ENCODE data around the gene CAMK4. TPM values are rescaled to one million over a fixed set of nuclear protein-coding genes. Genes with fewer than 3 reads are reported as not detected.
"Not testable (repeated sequence)": the region's sequence is repeated elsewhere in the genome, so short reads cannot be mapped to it uniquely, and the experiment has no call there.

Gene CAMK4
- total RNA-seq, 1 donor from 2014 or later: 130 TPM

DNA sequence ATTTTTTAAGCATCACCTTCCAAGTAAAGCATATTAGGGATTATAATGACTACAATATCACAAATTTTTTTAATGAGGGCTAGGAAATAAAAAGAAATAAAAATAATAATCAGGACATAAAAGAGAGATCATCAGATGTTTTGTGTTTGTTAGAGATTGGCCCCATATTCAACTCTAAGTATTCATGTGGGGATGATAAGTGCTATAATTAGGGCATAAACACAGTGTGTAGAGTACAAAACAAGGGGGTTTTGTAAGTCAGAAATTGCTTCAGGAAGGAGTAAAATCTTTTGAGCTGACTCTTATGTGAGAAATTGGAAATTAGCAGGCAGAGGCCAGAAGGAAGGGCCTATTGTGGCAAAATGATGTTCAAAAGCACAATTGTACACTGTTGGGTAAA is 160.9 kb downstream of the CAMK4 start:
- no peak for DNase-seq

DNA sequence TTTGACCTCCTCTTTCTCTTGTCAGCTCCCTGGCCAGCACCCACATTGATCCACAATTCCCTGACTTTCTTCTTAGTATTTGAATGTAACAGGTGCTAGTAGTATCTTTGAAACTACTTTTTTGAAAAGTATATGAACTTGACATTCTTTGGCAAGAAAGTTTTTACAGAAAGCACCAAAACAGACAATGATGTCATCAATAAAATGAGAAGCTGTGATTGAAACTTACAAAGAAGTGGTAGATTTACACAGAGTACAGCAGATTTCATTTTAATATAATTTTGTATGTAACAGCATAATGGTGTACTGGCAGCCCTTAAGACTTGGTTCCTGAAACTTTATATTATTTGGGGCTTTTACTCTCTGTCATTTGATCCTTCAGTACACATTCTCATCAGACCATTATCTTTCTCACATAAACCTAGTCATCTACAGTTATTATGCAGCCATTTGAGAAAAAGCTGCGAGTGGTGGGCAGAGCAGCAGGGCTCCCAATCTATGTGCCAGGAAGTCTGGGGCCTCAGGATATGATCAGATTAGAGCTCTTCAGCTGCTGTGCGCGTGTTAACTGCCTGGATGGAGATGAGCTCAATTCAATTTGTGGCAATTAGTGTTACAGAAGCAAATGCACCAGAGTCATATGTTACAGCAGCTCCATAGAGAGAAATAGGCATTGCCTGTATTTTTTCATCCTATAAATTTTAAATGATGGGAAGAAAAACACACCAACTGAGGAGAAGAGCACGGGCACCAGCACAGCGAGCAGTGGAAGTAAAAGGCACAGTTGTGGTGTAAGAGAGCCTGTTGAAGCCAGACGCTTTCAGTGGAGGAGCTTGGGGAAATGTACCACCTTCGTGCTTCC is 162.0 kb downstream of the CAMK4 start:
- DNase-seq: no peak

DNA sequence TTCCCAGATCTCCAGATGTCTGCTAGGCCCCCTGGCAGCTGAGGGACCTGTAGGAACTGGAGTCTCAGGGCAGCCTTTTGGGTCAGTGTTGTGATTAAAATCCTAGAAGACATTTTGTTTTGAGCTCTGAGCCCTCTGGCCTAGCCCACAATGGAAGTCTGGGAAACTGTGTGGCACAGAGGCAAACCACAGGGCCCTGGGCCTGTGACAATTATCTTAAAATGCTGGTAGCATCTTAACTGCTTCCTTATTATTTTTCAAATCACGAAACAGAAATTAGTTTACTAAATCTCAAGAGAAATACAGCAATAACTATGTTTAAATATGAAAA is 162.6 kb downstream of the CAMK4 start:
- DNase-seq: no peak

DNA sequence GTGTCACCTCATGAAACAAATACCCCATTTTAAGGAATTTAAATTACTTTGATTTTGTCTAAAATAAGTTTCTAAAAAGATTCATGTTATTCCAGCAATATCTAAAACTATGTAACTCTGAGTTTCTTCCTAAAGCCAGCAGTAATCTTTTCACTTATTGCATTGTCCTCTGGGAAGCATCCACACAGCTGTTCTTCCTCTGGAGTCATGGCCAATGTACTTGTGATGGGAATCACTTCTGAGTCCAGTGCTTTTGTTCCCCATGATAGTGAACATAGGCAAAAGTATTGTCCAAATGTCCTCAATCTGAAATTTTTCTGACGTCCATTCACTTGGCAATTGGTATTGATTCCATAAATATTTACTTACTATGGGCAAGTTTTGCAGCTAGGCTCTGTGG is 163.2 kb downstream of the CAMK4 start:
- DNase-seq: no peak

DNA sequence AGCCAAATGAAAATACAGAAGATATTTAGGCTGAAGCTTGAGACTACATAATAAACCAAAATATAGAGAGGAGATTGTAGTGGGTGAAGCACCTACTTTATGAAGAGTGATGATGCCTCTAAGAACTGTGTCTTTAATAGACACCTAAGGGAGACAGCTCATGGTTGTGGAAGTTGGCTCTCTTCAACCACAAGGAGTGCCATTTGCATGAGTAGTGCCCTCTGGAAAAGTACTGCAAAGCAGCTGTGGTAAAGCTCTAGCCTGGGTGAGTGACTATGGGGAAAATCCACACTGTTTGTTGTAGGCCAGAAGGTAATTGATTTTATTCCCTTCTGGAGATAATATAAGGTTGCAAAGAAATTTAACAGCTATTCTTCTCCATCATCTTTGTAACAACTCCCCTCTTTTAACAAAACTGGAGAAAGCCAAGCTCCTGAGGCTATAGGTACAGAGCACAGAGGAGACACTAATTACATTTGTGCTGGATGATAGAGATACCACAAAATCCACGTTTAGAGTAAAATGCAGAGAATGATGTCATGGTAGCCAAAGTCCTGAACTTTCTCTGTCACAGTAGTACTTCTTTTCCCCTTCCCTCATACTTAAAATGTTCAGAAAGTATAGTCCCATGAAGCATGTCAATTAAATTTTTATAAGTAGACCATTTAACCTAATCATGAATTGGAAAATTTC is 165.4 kb downstream of the CAMK4 start:
- DNase-seq: no peak

DNA sequence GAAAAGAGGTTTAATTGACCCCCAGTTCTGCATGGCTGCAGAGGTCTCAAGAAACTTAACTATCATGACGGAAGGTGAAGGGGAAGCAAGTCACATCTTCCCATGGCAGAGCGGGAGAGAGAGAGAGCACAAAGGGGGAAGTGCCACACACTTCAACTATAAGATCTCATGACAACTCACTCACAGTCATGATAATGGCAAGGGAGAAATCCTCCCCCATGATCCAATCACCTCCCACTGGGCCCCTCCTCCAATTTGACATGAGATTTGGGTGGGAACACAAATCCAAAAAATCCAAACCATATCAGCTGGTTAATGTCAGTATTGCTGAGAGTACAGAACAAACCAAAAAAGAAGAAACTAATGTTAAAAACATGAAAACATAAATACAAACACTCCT is 168.0 kb downstream of the CAMK4 start:
- DNase-seq: no peak

DNA sequence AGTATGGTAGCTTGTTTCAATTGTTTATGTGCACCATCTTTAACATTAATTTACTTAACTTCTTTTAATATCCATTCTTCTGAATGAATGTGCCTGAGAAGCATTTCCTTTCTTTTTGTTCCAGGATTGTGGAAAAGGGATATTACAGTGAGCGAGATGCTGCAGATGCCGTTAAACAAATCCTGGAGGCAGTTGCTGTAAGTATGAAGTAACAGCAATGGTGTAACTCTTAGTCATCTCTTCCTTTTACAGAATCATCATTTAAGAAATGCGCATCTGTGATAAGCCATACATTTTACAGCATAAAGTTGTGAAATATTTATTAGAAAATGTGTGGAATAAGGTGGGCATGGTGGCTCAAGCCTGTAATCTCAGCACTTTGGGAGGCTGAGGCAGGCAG is 170.4 kb downstream of the CAMK4 start:
- DNase-seq: no peak

DNA sequence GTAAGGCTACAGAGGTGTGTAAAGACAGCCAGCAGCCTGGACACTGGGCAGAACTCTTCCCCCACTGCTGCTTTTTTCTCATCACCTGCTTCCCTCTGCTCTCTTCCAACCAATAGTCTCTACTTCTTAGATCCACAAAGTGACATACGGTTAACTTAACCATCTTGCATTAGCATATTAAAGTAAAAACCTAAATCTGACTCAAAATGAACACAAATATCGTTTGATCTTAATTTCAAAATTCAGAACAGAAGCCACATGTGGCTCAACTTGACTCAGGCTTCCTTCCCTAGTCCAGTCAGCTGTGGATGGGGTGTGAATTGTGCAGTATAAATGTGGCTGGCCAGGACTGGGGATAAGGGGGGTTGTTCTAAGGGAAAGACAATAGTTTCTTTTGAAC is 173.8 kb downstream of the CAMK4 start:
- no peak for DNase-seq

DNA sequence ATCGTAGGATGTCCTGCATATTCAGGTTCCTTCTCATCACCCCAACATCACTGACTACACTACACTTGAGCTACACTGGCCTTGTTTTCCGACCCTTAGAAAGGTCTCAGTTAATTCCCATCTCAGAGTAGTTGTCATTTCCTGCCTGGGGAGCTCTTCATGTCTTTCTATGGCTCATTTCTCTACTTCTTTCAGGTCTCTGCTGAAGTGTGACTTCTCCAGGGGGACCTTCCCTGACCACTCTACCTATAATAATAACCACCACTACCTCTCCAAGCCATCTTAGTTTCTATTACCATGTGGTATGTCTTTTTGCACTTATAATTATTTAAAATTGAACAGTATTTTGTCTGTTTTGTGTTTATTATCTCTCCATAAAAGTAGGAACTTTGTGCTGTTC is 174.9 kb downstream of the CAMK4 start:
- DNase-seq: no peak

DNA sequence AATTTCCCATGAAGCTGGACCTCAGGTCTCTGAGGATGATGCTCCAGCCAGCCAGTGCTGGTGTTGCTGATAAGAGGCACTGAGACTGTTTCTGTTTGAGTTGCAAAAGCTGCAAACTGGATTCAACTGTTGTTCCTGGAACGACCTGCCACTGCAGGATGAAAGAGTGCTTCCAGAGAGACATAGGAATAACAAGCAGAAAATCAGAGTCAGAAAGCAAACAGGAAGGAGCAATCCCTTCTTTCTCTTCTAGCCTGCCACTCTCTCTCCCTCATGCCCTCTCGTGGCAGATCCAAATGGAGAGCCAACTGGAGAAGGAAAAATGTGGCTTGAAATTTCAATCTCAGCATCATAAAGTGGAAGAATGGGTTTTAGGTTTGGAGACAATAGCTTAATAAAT is 177.7 kb downstream of the CAMK4 start:
- no peak for DNase-seq

DNA sequence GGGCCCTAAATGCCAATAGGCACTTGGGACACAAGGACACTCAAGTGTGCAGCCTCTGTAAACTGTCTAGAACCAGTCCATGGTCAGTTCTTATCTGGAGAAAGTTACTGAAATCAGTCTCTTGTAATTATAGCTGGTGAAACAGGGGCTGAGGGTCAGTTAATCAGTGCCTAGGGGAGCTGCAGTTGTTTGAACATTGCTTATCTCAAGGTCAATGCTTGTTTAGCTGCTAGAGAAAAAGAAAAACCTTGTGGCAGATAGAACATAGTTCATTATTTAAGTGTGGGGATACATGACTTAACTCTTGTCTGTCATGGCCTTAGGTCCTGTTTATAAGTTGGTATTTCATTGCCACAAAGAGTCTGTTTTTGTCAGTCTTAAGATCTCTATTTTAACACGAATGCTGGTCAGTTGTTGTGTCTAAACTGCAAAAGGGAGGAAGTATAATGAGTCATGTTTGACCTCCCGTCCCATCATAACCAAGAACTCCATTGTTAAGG is 180.1 kb downstream of the CAMK4 start:
- no peak for DNase-seq

DNA sequence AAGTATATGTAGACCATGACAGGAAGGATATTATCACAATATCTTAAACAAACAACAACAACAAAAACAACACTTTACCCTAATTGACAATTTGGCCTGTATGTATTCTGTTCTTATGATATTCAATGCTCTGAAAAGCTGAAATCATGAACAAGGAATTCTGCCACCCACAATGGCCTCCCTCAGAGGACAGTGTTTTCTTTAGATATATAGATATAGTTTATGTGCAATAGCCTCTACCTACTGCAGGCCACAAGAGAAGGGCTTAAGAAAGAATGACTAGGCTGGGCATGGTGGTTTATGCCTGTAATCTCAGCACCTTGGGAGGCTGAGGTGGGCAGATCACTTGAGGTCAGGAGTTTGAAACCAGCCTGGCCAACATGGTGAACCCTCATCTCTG is 183.4 kb downstream of the CAMK4 start:
- DNase-seq: no peak

DNA sequence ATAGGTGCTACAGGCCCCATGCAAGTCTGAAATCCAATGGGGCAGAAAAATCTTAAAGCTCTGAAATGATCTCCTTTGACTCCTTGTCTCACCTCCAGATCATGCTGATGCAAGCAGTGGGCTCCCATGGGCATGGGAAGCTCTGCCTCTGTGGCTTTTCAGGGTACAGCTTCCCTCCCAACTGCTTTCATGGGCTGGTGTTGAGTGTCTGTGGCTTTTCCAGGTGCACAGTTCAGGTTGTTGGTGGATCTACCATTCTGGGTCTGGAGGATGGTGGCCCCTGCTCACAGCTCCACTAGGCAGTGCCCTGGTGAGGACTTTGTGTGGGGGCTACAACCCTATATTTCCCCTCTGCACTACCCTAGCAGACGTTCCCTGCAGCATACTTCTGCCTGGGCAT is 184.6 kb downstream of the CAMK4 start:
- DNase-seq: no peak

DNA sequence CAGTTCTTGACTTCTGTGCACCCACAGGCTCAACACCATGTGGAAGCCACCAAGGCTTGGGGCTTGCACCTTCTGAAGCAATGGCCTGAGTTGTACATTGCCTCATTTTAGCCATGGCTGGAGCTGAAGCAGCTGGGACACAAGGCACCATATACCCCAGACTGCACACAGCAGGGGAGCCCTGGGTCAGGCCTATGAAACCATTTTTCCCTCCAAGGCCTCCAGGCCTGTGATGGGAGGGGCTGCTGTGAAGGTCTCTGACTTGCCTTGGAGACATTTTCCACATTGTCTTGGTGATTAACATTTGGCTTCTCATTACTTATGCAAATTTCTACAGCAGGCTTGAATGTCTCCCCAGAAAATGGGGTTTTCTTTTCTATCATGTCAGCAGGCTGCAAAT is 185.1 kb downstream of the CAMK4 start:
- DNase-seq: not testable (repeated sequence)

DNA sequence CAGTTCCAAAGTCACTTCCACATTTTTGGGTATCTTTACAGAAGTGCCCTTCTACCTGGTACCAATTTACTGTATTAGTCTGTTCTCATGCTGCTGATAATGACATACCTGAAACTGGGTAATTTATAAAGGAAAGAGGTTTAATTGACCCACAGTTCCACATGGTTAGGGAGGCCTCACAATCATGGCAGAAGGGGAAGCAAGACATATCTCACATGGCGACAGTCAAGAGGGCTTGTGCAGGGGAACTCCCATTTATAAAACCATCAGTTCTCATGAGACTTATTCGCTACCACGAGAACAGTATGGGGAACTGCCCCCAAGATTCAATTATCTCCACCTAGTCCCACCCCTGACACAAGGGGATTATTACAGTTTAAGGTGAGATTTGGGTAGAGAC is 185.9 kb downstream of the CAMK4 start:
- not testable (repeated sequence) for DNase-seq

DNA sequence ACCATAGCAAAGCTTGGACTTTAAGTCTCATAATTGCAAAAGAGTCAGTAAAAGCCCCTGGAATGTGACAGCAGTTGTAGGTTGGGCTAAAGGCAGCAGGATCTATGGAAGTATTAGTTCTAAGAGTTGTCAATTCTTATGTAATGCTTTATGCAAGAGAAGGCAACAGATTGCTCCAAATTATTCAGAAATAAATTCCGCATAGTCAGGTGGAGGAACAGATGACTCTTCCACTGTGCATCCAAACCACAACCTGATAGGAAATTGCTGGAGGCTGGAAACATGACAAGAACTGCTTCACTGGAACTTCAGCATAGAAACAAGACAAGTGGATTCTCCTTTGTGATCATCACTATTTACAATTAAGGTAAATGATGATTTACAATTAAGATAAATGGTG is 187.1 kb downstream of the CAMK4 start:
- no peak for DNase-seq

DNA sequence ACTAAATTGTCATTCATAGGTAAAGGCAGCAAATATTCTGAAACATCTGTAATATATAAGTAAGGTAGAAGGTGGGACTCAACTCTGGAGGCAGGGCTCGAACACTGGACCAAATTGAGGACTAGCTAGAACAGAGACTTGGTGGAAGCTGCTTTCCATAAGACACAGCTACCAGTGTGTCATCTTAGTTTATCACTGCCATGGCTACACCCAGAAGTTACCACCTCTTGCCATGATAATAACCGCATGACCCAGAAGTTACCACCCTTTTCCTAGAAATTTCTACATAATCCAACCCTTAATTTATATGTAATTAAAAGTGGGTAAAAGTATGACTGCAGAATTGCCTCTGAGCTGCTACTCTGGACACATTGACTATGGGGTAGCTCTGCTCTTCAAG is 188.4 kb downstream of the CAMK4 start:
- no peak for DNase-seq

DNA sequence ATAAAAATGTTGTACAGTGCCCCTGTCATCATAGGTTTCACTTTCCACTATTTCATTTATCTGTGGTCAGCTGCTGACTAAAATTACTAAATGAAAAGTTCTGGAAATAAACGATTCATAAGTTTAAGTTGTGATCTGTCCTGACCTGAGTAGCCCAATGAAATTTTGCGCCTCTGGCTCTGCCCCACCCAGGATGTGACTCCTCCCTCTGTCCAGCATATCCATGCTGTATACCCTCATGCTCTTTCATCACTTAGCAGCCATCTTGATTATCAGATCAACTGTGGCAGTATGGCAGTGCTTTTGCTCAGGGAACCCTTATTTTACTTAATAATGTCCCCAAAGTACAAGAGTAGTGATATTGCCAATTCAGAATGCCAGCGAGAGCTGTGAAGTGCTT is 190.9 kb downstream of the CAMK4 start:
- no peak for DNase-seq

DNA sequence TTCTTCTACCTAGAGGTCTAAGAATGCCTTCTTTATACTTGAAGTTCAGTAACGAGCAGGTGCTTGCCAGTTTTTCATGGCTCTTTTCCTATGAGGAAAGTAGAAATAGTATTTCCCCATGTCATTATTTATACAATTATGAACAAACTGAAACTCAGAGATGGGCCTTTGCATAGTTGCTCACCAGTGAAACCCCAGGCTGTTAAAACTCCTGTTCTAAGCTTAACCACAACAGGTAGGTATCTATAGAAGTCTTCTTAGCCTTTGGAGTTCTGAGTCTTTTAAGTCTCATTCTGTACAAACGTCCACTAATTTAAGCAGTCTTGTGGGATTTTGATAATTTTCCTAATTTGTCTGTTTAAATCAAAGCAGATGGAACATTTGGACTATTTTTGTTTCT is 198.1 kb downstream of the CAMK4 start:
- no peak for DNase-seq

DNA sequence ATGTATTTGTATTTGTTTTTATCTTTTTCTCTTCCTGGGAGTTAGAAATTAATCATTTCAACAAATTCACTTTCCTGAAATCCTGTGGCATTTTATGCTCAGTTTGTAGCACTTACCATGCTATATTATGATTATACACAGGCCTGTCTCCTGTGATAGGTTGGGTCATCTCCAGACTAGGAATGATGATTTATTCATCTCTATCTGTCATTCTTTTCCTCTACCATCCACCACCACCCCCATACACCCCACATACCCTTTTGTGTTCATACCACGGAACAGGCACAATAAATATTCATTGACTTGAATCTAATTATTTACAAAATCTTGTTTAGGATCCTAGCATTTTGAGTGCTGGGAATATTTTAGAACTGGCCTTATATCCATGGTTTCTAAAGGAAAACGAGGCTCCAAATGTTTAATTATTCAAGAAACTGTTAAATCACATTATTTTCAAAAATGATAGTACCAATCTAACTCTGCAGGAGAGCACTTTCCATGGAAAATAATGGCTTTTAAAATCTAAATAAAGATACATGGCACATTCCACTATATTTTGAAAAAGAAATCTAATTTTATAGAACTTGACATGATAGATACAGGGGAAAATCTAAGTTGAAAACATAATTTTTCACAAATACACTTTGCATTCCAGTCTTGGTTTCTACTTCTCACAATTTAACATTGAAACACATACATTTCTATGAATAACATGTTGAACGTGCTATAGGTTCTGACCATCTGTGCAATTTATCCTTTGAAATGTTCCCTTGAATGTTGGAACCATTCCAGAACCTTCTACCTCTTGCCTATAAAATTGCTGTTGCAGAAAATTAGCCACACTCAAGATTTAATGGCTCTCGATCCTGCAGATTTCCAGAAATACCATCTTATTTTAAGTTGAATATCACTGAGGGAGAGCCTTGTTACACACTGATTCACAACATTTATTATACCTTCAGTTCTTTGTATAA is 198.8 kb downstream of the CAMK4 start:
- DNase-seq: no peak

DNA sequence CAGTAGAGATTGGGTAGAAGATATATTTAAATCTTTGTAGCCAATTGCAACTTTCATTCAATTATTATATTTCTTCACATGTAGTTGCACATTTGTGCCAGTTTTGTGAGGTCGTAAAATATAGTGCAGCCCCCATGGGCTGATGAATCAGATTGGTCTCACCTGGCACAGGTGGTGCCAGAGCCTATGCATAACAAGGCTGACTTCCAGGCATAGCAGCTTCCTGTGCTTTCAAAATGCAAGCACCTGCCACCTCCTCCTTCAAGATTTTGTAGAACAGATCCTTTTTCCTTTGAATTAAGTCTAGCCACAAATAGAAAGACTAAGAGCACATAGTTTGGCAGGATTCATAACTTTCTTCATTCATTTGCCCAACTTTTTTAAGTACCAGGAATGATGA is 201.0 kb downstream of the CAMK4 start:
- DNase-seq: no peak

DNA sequence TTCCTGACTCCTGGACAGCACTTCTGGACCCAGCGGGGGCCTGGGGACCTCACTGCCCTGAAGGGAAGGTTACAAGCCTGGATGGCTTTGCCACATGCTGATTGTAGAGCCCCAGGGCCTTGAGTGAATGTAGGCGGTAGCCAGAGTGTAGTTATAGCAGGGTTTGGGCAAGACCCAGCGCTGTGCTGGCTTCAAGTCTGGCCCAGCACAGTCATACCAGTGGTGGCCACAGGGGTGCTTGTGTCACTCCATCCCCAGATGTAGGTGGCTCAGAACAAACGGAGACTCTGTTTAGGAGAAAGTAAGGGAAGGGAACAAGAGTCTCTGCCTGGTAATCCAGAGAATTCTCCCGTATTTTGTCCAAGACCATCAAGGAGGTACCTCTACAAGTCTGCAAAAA is 203.6 kb downstream of the CAMK4 start:
- no peak for DNase-seq
